Measurements from ENCODE around the gene MGA. TPM values are rescaled to one million over a fixed set of nuclear protein-coding genes. Genes with fewer than 3 reads are reported as not detected.
A peak's percentile ranks its signal among the peaks of the same experiment; 100 is the strongest.

The MGA gene
- total and polyA plus RNA-seq, 2 donors (not counting 3 experiments of a cell fraction or from before 2014, with no cell fraction given), result 4.1 to 36.5 TPM

GRCh38 chr15:41789236-41789635, 129.0 kb downstream of the MGA start:
- peaks cover 44% of the 10 kb centered on the region for H3K4me1 ChIP-seq (ENCODE audit: control insufficient read depth, extremely low read depth, insufficient read depth, low read length)
- peaks cover 71% of the 10 kb centered on the region for H3K79me2 ChIP-seq (ENCODE audit: control insufficient read depth, insufficient read depth, low read length)
- FAIRE-seq (no peak), DNase-seq (ENCODE audit: low read depth, low spot score) (no peak)
- H3K4me2 ChIP-seq (ENCODE audit: insufficient read depth, low read length), result no peak overlapping the region
- CTCF ChIA-PET, result interaction anchor here (0.7 to 10.8 kb wide), 5 partner anchors 13 to 186 kb away, joined by 3 to 219 read pairs (median 5); partner anchors contain the start of gene MAPKBP1
- H3K36me3 ChIP-seq (ENCODE audit: control insufficient read depth in 2 of 2, extremely low read depth in 1 of 2, insufficient read depth in 2 of 2, low read length in 2 of 2), result no peaks in the 10 kb centered on the region
- peak overlapping the region; percentile 10 for H3K9ac ChIP-seq (replicated peaks; ENCODE audit: extremely low read depth, insufficient read depth, low read length)
- POLR2A ChIA-PET, result interaction anchor here (1.0 kb wide), 1 partner anchor 11 kb away, joined by 4 read pairs; no protein-coding TSS in a partner anchor
- TF ChIP-seq, protein P1, sequence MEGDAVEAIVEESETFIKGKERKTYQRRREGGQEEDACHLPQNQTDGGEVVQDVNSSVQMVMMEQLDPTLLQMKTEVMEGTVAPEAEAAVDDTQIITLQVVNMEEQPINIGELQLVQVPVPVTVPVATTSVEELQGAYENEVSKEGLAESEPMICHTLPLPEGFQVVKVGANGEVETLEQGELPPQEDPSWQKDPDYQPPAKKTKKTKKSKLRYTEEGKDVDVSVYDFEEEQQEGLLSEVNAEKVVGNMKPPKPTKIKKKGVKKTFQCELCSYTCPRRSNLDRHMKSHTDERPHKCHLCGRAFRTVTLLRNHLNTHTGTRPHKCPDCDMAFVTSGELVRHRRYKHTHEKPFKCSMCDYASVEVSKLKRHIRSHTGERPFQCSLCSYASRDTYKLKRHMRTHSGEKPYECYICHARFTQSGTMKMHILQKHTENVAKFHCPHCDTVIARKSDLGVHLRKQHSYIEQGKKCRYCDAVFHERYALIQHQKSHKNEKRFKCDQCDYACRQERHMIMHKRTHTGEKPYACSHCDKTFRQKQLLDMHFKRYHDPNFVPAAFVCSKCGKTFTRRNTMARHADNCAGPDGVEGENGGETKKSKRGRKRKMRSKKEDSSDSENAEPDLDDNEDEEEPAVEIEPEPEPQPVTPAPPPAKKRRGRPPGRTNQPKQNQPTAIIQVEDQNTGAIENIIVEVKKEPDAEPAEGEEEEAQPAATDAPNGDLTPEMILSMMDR (IDR thresholded peaks at IDR 0.05; ENCODE audit: extremely low read depth in 1 of 2, insufficient read depth in 1 of 2, low read depth in 1 of 2, low read length in 2 of 2), result no peak
- TF ChIP-seq POLR2A (IDR thresholded peaks at IDR 0.05; ENCODE audit: low read depth, low read length), result no peak
- no peak for TF ChIP-seq FOS (IDR thresholded peaks at IDR 0.05; ENCODE audit: borderline replicate concordance, insufficient read depth, low read length)
- TF ChIP-seq POLR2AphosphoS5 (IDR thresholded peaks at IDR 0.05; ENCODE audit: insufficient read depth, low read depth, low read length), result no peak
- TF ChIP-seq EZH2 (IDR thresholded peaks at IDR 0.05; ENCODE audit: borderline replicate concordance, low read depth, low read length, severe bottlenecking), result no peak
- TF ChIP-seq GATA2 (IDR thresholded peaks at IDR 0.05; ENCODE audit: insufficient read depth, insufficient read length, low read depth, low read length), result no peak
- TF ChIP-seq, protein P2, sequence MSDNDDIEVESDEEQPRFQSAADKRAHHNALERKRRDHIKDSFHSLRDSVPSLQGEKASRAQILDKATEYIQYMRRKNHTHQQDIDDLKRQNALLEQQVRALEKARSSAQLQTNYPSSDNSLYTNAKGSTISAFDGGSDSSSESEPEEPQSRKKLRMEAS (IDR thresholded peaks at IDR 0.05; ENCODE audit: insufficient read depth, insufficient read length), result no peak
- TF ChIP-seq JUN (IDR thresholded peaks at IDR 0.05; ENCODE audit: borderline replicate concordance, insufficient read depth, insufficient read length, low read depth), result no peak
- no peak for TF ChIP-seq MYC (IDR thresholded peaks at IDR 0.05; ENCODE audit: low read depth, low read length)
- H3K9me3 ChIP-seq (replicated peaks; ENCODE audit: control insufficient read depth, insufficient read depth, low read length), result no peaks in the 10 kb centered on the region
- BruUV-seq (replicated peaks), result no TSS peak
- no peaks in the 10 kb centered on the region for H3K9me1 ChIP-seq (replicated peaks; ENCODE audit: control insufficient read depth, extremely low read depth, insufficient read depth, low read length)
- H3K4me3 ChIP-seq (replicated peaks in 1 of 3; ENCODE audit: insufficient read depth in 1 of 3, low read depth in 1 of 3, low read length in 3 of 3), result no peak overlapping the region
- H3K27me3 ChIP-seq (ENCODE audit: control insufficient read depth in 2 of 2, insufficient read depth in 2 of 2, low read length in 2 of 2), result no peaks in the 10 kb centered on the region
- dilution Hi-C loops (cut with MboI; ENCODE audit: extremely low pct_ligation_motif_present, low sequenced_read_pairs), result no loop called here
- no peak overlapping the region for H2AFZ ChIP-seq (ENCODE audit: low read depth, low read length)
- peak overlapping the region; percentile 93 for H3K27ac ChIP-seq (ENCODE audit: insufficient read depth, low read depth, low read length)
- no peaks in the 10 kb centered on the region for H4K20me1 ChIP-seq (replicated peaks; ENCODE audit: control insufficient read depth, extremely low read depth, insufficient read depth, low read length)
- intact Hi-C loops (cut with micrococcal nuclease), result no loop called here

All from endothelial cell of umbilical vein (primary cell).